AG09309 (cell line): ENCODE results near the gene UBAP2L.
"Not testable (repeated sequence)": the region's sequence is repeated elsewhere in the genome, so short reads cannot be mapped to it uniquely, and the experiment has no call there.

Experiments used
- DNase-seq: peaks from one replicate; pipeline ENCODE4 v3.0.0-alpha.2; 2010; ENCODE audit warnings: low read depth
- H3K4me3 ChIP-seq: 2 replicates; pipeline ENCODE4 v1.5.1; 2011; ENCODE audit warnings: mild to moderate bottlenecking, low read depth, low read length, moderate library complexity; ENCODE audit not compliant: control insufficient read depth
- CTCF ChIP-seq: IDR thresholded peaks from 2 replicates; pipeline ENCODE4 v1.5.1; 2011; ENCODE audit warnings: mild to moderate bottlenecking, low read depth, low read length, inconsistent platforms; ENCODE audit not compliant: insufficient read depth, control insufficient read depth; ENCODE audit errors: missing control alignments

Gene UBAP2L

GRCh38 chr1:154222518-154222917 lies 1.8 kb downstream of the UBAP2L start:
- H3K4me3 ChIP-seq, result peak overlapping the region; percentile 78
- DNase-seq, result no peak
- no peak for TF ChIP-seq CTCF

GRCh38 chr1:154222918-154223317 lies 2.2 kb downstream of the UBAP2L start:
- TF ChIP-seq CTCF, result no peak
- no peak overlapping the region for H3K4me3 ChIP-seq
- DNase-seq, result no peak

- no peak overlapping the region for H3K4me3 ChIP-seq
- no peak for DNase-seq
- no peak for TF ChIP-seq CTCF
Measured at GRCh38 chr1:154223621-154224020, 2.9 kb downstream of the UBAP2L start.

GRCh38 chr1:154225370-154225769 lies 4.6 kb downstream of the UBAP2L start:
- no peak for DNase-seq
- H3K4me3 ChIP-seq, result no peak overlapping the region
- no peak for TF ChIP-seq CTCF

GRCh38 chr1:154231112-154231511 lies 10.4 kb downstream of the UBAP2L start:
- not testable (repeated sequence) for DNase-seq

GRCh38 chr1:154233127-154233526 lies 12.4 kb downstream of the UBAP2L start:
- DNase-seq, H3K4me3 ChIP-seq: not testable (repeated sequence)

More at GRCh38 chr1:154231112-154231511, 10.4 kb downstream of the UBAP2L start:
- H3K4me3 ChIP-seq, result not testable (repeated sequence)

GRCh38 chr1:154236855-154237254 lies 16.1 kb downstream of the UBAP2L start:
- no peak for DNase-seq
- no peak overlapping the region for H3K4me3 ChIP-seq
- no peak for TF ChIP-seq CTCF

- no peak overlapping the region for H3K4me3 ChIP-seq
- TF ChIP-seq CTCF, result no peak
- no peak for DNase-seq
Measured at GRCh38 chr1:154237435-154237834, 16.7 kb downstream of the UBAP2L start.
